OCI-LY3 (cell line): ENCODE data around the gene USP5.

Experiments used
- H2AFZ ChIP-seq: fragments of 200-600, 300-600 bp; shearing (Covaris generic); 2 replicates; pipeline ENCODE4 v1.6.0; 2014; ENCODE audit warnings: antibody characterized with exemption, low read depth, low read length
- H3K27ac ChIP-seq: fragments of 200-600, 300-600 bp; sonication (generic); 2 replicates; pipeline ENCODE4 v1.5.1; 2014; ENCODE audit warnings: mild to moderate bottlenecking, low read length, moderate library complexity, mixed read lengths
- H3K27me3 ChIP-seq: fragments of 200-600, 300-600 bp; sonication (generic); 2 replicates; pipeline ENCODE4 v1.6.1; 2014; ENCODE audit warnings: low read depth, low read length, mixed read lengths
- H3K36me3 ChIP-seq: fragments of 200-600, 300-600 bp; sonication (generic); replicated peaks from 2 replicates; pipeline ENCODE3; 2014; ENCODE audit warnings: low read depth, low read length, mixed read lengths
- H3K4me1 ChIP-seq: fragments of 300-600, 200-600 bp; sonication (generic); 2 replicates; pipeline ENCODE4 v1.6.1; 2014; ENCODE audit warnings: low read length, mixed read lengths
- H3K4me2 ChIP-seq: fragments of 200-600, 300-600 bp; sonication (generic); 2 replicates; pipeline ENCODE4 v1.6.1; 2014; ENCODE audit warnings: low read length, mixed read lengths
- H3K4me3 ChIP-seq: fragments of 300-600, 200-600 bp; sonication (generic); 2 replicates; pipeline ENCODE4 v1.5.1; 2014; ENCODE audit warnings: antibody characterized with exemption, mild to moderate bottlenecking, low read length, moderate library complexity
- H3K79me2 ChIP-seq: fragments of 300-600, 200-600 bp; shearing (Covaris generic); 2 replicates; pipeline ENCODE4 v1.6.1; 2014; ENCODE audit warnings: mild to moderate bottlenecking, low read length, mixed read lengths
- H3K9ac ChIP-seq: fragments of 300-600, 200-600 bp; shearing (Covaris generic); 2 replicates; pipeline ENCODE4 v1.6.0; 2014; ENCODE audit warnings: mild to moderate bottlenecking, low read length, moderate library complexity
- H3K9me3 ChIP-seq: fragments of 200-600, 300-600 bp; shearing (Covaris generic); 2 replicates; pipeline ENCODE4 v1.6.1; 2014; ENCODE audit warnings: low read length, mixed read lengths; ENCODE audit not compliant: insufficient read depth
- H4K20me1 ChIP-seq: fragments of 200-600, 300-600 bp; sonication (generic); 2 replicates; pipeline ENCODE4 v1.6.1; 2016; ENCODE audit warnings: low read length, mixed read lengths; ENCODE audit not compliant: insufficient read depth
- EZH2phosphoT487 ChIP-seq: fragments of 200-600 bp; shearing (Covaris generic); IDR thresholded peaks from 2 replicates; pipeline ENCODE4 v1.6.1; 2018; ENCODE audit warnings: antibody characterized with exemption, mixed run types, low read depth
- TF ChIP-seq, protein P1 (sequence below): fragments of 200-600, 300-600 bp; sonication (generic); IDR thresholded peaks from 2 replicates; pipeline ENCODE4 v1.5.1; 2014; ENCODE audit warnings: antibody characterized with exemption, low read length, low read depth

Gene USP5

GRCh38 chr12:6843118-6843902 is 8.6 kb upstream of the USP5 start:
- Histone ChIP-seq H3K36me3 (peaks cover 29% of the 10 kb centered on the region), H3K79me2 (no peaks in the 10 kb centered on the region), H3K4me2 (no peak overlapping the region), H3K9me3 (no peaks in the 10 kb centered on the region), H2AFZ (no peak overlapping the region), H3K27me3 (no peaks in the 10 kb centered on the region), H3K27ac (no peak overlapping the region), H3K9ac (no peak overlapping the region), H3K4me3 (no peak overlapping the region), H4K20me1 (no peaks in the 10 kb centered on the region), H3K4me1 (peaks cover 38% of the 10 kb centered on the region)
- TF ChIP-seq, protein P1, sequence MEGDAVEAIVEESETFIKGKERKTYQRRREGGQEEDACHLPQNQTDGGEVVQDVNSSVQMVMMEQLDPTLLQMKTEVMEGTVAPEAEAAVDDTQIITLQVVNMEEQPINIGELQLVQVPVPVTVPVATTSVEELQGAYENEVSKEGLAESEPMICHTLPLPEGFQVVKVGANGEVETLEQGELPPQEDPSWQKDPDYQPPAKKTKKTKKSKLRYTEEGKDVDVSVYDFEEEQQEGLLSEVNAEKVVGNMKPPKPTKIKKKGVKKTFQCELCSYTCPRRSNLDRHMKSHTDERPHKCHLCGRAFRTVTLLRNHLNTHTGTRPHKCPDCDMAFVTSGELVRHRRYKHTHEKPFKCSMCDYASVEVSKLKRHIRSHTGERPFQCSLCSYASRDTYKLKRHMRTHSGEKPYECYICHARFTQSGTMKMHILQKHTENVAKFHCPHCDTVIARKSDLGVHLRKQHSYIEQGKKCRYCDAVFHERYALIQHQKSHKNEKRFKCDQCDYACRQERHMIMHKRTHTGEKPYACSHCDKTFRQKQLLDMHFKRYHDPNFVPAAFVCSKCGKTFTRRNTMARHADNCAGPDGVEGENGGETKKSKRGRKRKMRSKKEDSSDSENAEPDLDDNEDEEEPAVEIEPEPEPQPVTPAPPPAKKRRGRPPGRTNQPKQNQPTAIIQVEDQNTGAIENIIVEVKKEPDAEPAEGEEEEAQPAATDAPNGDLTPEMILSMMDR = peak; percentile 18
- TF ChIP-seq EZH2phosphoT487 = no peak

DNA sequence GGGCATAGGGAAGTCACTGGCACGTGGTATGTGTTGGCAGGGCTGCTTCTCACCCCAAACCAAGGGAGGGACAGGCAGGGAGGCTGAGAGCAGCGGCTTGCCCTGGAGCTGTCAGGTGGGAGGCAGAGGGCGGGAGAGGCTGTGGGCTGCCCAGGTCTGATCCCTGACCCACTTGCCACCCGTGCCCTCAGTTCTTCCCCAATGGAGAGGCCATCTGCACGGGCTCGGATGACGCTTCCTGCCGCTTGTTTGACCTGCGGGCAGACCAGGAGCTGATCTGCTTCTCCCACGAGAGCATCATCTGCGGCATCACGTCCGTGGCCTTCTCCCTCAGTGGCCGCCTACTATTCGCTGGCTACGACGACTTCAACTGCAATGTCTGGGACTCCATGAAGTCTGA is 6.6 kb upstream of the USP5 start:
- no peaks in the 10 kb centered on the region for H3K27me3 ChIP-seq
- H3K4me2 ChIP-seq = no peak overlapping the region
- H3K4me1 ChIP-seq = peaks cover 38% of the 10 kb centered on the region
- no peaks in the 10 kb centered on the region for H3K9me3 ChIP-seq
- H3K36me3 ChIP-seq = peaks cover 44% of the 10 kb centered on the region
- no peaks in the 10 kb centered on the region for H4K20me1 ChIP-seq
- TF ChIP-seq, protein P1 = no peak
- H3K27ac ChIP-seq = no peak overlapping the region
- peaks cover 11% of the 10 kb centered on the region for H3K79me2 ChIP-seq
- no peak overlapping the region for H3K9ac ChIP-seq
- H3K4me3 ChIP-seq = no peak overlapping the region
- H2AFZ ChIP-seq = no peak overlapping the region

DNA sequence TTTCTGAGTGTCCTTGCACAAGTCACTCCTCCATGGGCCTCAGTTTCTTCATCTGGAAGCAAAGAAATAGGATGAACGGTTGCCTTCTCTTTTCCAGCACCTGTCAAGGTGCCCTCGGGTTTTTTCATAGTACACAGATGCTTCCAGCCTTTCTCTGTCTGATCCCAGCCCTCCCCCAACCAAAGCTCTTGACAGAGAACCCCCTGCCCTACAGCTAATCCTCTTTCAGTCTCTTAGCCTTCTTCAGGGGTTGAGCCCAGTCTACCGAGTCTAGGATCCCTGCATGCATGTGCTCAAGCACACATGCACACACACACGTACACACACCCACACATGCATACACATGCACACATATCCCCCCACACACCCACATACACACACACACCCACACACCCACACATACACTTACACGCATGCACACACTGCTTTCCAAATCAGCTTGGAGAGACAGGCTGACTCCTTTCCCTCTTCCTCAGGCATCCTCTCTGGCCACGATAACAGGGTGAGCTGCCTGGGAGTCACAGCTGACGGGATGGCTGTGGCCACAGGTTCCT is 5.6 kb upstream of the USP5 start:
- peaks cover 28% of the 10 kb centered on the region for H3K4me1 ChIP-seq
- no peaks in the 10 kb centered on the region for H3K9me3 ChIP-seq
- peaks cover 44% of the 10 kb centered on the region for H3K36me3 ChIP-seq
- no peak overlapping the region for H3K9ac ChIP-seq
- no peak overlapping the region for H3K27ac ChIP-seq
- H3K79me2 ChIP-seq = peaks cover 18% of the 10 kb centered on the region
- H2AFZ ChIP-seq = no peak overlapping the region
- no peak overlapping the region for H3K4me3 ChIP-seq
- no peaks in the 10 kb centered on the region for H4K20me1 ChIP-seq
- TF ChIP-seq EZH2phosphoT487 = no peak
- TF ChIP-seq, protein P1 = no peak
- H3K4me2 ChIP-seq = no peak overlapping the region
- no peaks in the 10 kb centered on the region for H3K27me3 ChIP-seq

- no peak overlapping the region for H3K9ac ChIP-seq
- peaks cover 26% of the 10 kb centered on the region for H3K4me1 ChIP-seq
- H2AFZ ChIP-seq = no peak overlapping the region
- peaks cover 44% of the 10 kb centered on the region for H3K36me3 ChIP-seq
- no peak overlapping the region for H3K4me3 ChIP-seq
- H3K79me2 ChIP-seq = peaks cover 18% of the 10 kb centered on the region
- no peak overlapping the region for H3K4me2 ChIP-seq
- H3K27ac ChIP-seq = no peak overlapping the region
- H3K27me3 ChIP-seq = no peaks in the 10 kb centered on the region
- no peak for TF ChIP-seq EZH2phosphoT487
- TF ChIP-seq, protein P1 = no peak
- no peaks in the 10 kb centered on the region for H4K20me1 ChIP-seq
- no peaks in the 10 kb centered on the region for H3K9me3 ChIP-seq
Measured at GRCh38 chr12:6847676-6848075, 4.3 kb upstream of the USP5 start.
